GM21529 (cell line): ENCODE results near the gene CFAP74.

ENCODE experiments used
- ATAC-seq: cut with Tn5 transposase; IDR thresholded peaks from one replicate; pipeline ENCODE4 v1.9.1; 2021; ENCODE audit not compliant: unreplicated experiment

Gene CFAP74

GRCh38 chr1:2003541-2004131 is at the start of gene CFAP74:
TSS of gene CFAP74 (minus strand) at chr1:2003786. CDS start at chr1:1990956, 12,830 bp downstream.
- ATAC-seq, result no peak

- ATAC-seq, result no peak
Observed at GRCh38 chr1:2053217-2053616, 49.6 kb upstream of the CFAP74 start.

- ATAC-seq, result no peak
Observed at GRCh38 chr1:2052756-2053155, 49.2 kb upstream of the CFAP74 start.

- ATAC-seq, result no peak
Observed at GRCh38 chr1:2052054-2052679, 48.6 kb upstream of the CFAP74 start.

GRCh38 chr1:2050793-2051682 is 47.5 kb upstream of the CFAP74 start:
- no peak for ATAC-seq

GRCh38 chr1:2050461-2050792 is 46.8 kb upstream of the CFAP74 start:
- no peak for ATAC-seq

- peak; percentile 60 for ATAC-seq
Observed at GRCh38 chr1:2049718-2050431, 46.3 kb upstream of the CFAP74 start, which contains the start of gene PRKCZ. TSS of gene PRKCZ (plus strand) at chr1:2050411. CDS start at chr1:2050631, 220 bp downstream.

GRCh38 chr1:2049225-2049717 is 45.7 kb upstream of the CFAP74 start:
- no peak for ATAC-seq

- no peak for ATAC-seq
Observed at GRCh38 chr1:2047749-2048729, 44.5 kb upstream of the CFAP74 start.

GRCh38 chr1:2046953-2047748 is 43.6 kb upstream of the CFAP74 start:
- no peak for ATAC-seq

- ATAC-seq, result no peak
Observed at GRCh38 chr1:2046174-2046917, 42.8 kb upstream of the CFAP74 start.

- ATAC-seq, result no peak
Observed at GRCh38 chr1:2045468-2046173, 42.0 kb upstream of the CFAP74 start.

- ATAC-seq, result no peak
Observed at GRCh38 chr1:2044510-2045319, 41.1 kb upstream of the CFAP74 start.

- ATAC-seq, result no peak
Observed at GRCh38 chr1:2043886-2044285, 40.3 kb upstream of the CFAP74 start.

GRCh38 chr1:2042830-2043773 is 39.5 kb upstream of the CFAP74 start:
- no peak for ATAC-seq

GRCh38 chr1:2041887-2042286 is 38.3 kb upstream of the CFAP74 start:
- ATAC-seq, result no peak
